H1 (cell line): ENCODE measurements around the gene OS9. TPM values are rescaled to one million over a fixed set of nuclear protein-coding genes. Genes with fewer than 3 reads are reported as not detected.

Experiments
- CTCF ChIA-PET: fragments of 300-600 bp; sonication (Branson Sonifier 250); formaldehyde crosslinking; loops from one replicate; lab custom pipeline; 2021; ENCODE audit not compliant: partially characterized antibody; lab: Charles Lee
- POLR2A ChIA-PET: fragments of 300-600 bp; sonication (Branson Sonifier 250); formaldehyde crosslinking; loops from one replicate; lab custom pipeline; 2021; ENCODE audit warnings: inconsistent platforms; ENCODE audit not compliant: partially characterized antibody; lab: Charles Lee
- DNase-seq, 2 experiments: peaks; one replicate each; pipeline versions ENCODE4 v3.0.0 to v3.0.0-alpha.2; 2010 to 2022; ENCODE audit warnings: low spot score in 2 of 2, low read depth in 1 of 2, mixed read lengths in 1 of 2
- FAIRE-seq: peaks from 2 replicates; lab custom pipeline; 2011; peaks lifted over from hg19 to GRCh38; lab: Jason Lieb, UNC
- H2AFZ ChIP-seq: 2 replicates; pipeline ENCODE4 v1.8.1; 2012; ENCODE audit warnings: low read length, inconsistent platforms
- H2AK5ac ChIP-seq: 2 replicates; pipeline ENCODE4 v1.6.1; 2013; ENCODE audit warnings: low read depth, low read length
- H2BK120ac ChIP-seq: replicated peaks from 2 replicates; pipeline ENCODE3; 2013; ENCODE audit warnings: low read depth, low read length, inconsistent platforms
- H2BK12ac ChIP-seq: 2 replicates; pipeline ENCODE4 v1.6.1; 2013; ENCODE audit warnings: low read depth, low read length
- H2BK15ac ChIP-seq: 2 replicates; pipeline ENCODE4 v1.6.1; 2013; ENCODE audit warnings: low read length
- H2BK20ac ChIP-seq: 2 replicates; pipeline ENCODE4 v1.6.1; 2013; ENCODE audit warnings: low read length
- H2BK5ac ChIP-seq: 2 replicates; pipeline ENCODE4 v1.6.1; 2013; ENCODE audit warnings: low read depth, low read length
- H3K14ac ChIP-seq: 2 replicates; pipeline ENCODE4 v1.6.1; 2013; ENCODE audit warnings: inconsistent platforms; ENCODE audit not compliant: insufficient read length
- H3K18ac ChIP-seq: 2 replicates; pipeline ENCODE4 v1.6.1; 2013; ENCODE audit warnings: low read length; ENCODE audit errors: extremely low read depth
- H3K23ac ChIP-seq: 2 replicates; pipeline ENCODE4 v1.6.1; 2013; ENCODE audit warnings: inconsistent platforms; ENCODE audit not compliant: insufficient read length
- H3K23me2 ChIP-seq: 2 replicates; pipeline ENCODE4 v1.6.1; 2013; ENCODE audit warnings: low read depth, low read length
- H3K27ac ChIP-seq: 2 replicates; pipeline ENCODE4 v1.6.1; 2011; ENCODE audit warnings: low read depth, low read length, inconsistent platforms
- H3K27me3 ChIP-seq, 4 experiments: replicated peaks in 1 of 4; 1 replicate in 1 of 4; 2 replicates in 3 of 4; pipeline versions ENCODE4 v1.6.1 to v1.8.1; 2011 to 2013; ENCODE audit warnings: low read length in 3 of 4, mild to moderate bottlenecking in 3 of 4, inconsistent platforms in 2 of 4, mixed read lengths in 2 of 4, moderate library complexity in 1 of 4; ENCODE audit not compliant: control insufficient read depth in 3 of 4, insufficient read depth in 3 of 4; ENCODE audit errors: extremely low read depth in 1 of 4
- H3K36me3 ChIP-seq, 4 experiments: 2 replicates each; pipeline versions ENCODE4 v1.6.1 to v1.8.1; 2011 to 2013; ENCODE audit warnings: mild to moderate bottlenecking in 4 of 4, low read length in 3 of 4, moderate library complexity in 2 of 4, control low read depth in 1 of 4, inconsistent platforms in 1 of 4; ENCODE audit not compliant: insufficient read depth in 4 of 4, control insufficient read depth in 2 of 4
- H3K4ac ChIP-seq: replicated peaks from 2 replicates; pipeline ENCODE3; 2013; ENCODE audit warnings: low read length, low read depth, mixed read lengths, inconsistent platforms; ENCODE audit not compliant: insufficient read length
- H3K4me1 ChIP-seq, 4 experiments: replicated peaks in 1 of 4; 1 replicate in 1 of 4; 2 replicates in 3 of 4; pipeline versions ENCODE4 v1.6.1 to v1.8.1; 2011 to 2013; ENCODE audit warnings: low read length in 3 of 4, inconsistent platforms in 2 of 4, mixed read lengths in 1 of 4; ENCODE audit not compliant: insufficient read depth in 4 of 4, control insufficient read depth in 3 of 4
- H3K4me2 ChIP-seq, 2 experiments: 2 replicates each; pipeline versions ENCODE4 v1.6.1 to v1.8.1; 2011 to 2013; ENCODE audit warnings: low read depth in 2 of 2, low read length in 2 of 2, control low read depth in 1 of 2, inconsistent platforms in 1 of 2, mild to moderate bottlenecking in 1 of 2; ENCODE audit not compliant: insufficient read depth in 1 of 2
- H3K4me3 ChIP-seq, 4 experiments: fragments of 200-600, 300-600 bp in 1 of 4; sonication (generic), shearing (Covaris generic), sonication (Bioruptor Twin) in 1 of 4; 2 replicates each; pipeline versions ENCODE4 v1.5.1 to v1.8.1; 2011 to 2016; ENCODE audit warnings: low read length in 4 of 4, low read depth in 3 of 4, control low read depth in 2 of 4, inconsistent platforms in 2 of 4, mild to moderate bottlenecking in 2 of 4, mixed read lengths in 1 of 4, moderate library complexity in 1 of 4; ENCODE audit not compliant: insufficient read depth in 2 of 4; ENCODE audit errors: extremely low read depth in 1 of 4
- H3K56ac ChIP-seq: replicated peaks from 2 replicates; pipeline ENCODE3; 2013; ENCODE audit warnings: low read depth, mild to moderate bottlenecking, mixed read lengths, low read length, inconsistent platforms; ENCODE audit not compliant: insufficient read length
- H3K79me1 ChIP-seq: 2 replicates; pipeline ENCODE4 v1.6.1; 2013; ENCODE audit warnings: low read depth, low read length, control low read depth
- H3K79me2 ChIP-seq, 2 experiments: 2 replicates each; pipeline versions ENCODE4 v1.6.1 to v1.8.1; 2012 to 2013; ENCODE audit warnings: low read length in 2 of 2, mild to moderate bottlenecking in 2 of 2, inconsistent platforms in 1 of 2; ENCODE audit not compliant: insufficient read depth in 2 of 2, control insufficient read depth in 1 of 2
- H3K9ac ChIP-seq, 4 experiments: replicated peaks in 1 of 4; 1 replicate in 1 of 4; 2 replicates in 3 of 4; pipeline versions ENCODE4 v1.6.1 to v1.8.1; 2011 to 2013; ENCODE audit warnings: low read depth in 3 of 4, low read length in 3 of 4, control low read depth in 2 of 4, mild to moderate bottlenecking in 2 of 4, moderate library complexity in 2 of 4, inconsistent platforms in 1 of 4; ENCODE audit errors: extremely low read depth in 1 of 4
- H3K9me3 ChIP-seq, 2 experiments: 2 replicates each; pipeline versions ENCODE4 v1.6.1 to v1.8.1; 2012 to 2013; ENCODE audit warnings: mild to moderate bottlenecking in 2 of 2, moderate library complexity in 2 of 2, control low read depth in 1 of 2, inconsistent platforms in 1 of 2, low read depth in 1 of 2, low read length in 1 of 2, mixed read lengths in 1 of 2; ENCODE audit not compliant: insufficient read depth in 2 of 2
- H4K20me1 ChIP-seq, 2 experiments: replicated peaks in 1 of 2; 2 replicates each; pipeline versions ENCODE3 to v1.8.1; 2011 to 2013; ENCODE audit warnings: inconsistent platforms in 2 of 2, low read length in 2 of 2, mild to moderate bottlenecking in 1 of 2; ENCODE audit not compliant: insufficient read depth in 2 of 2, control insufficient read depth in 1 of 2
- H4K5ac ChIP-seq: 2 replicates; pipeline ENCODE4 v1.6.1; 2013; ENCODE audit warnings: low read length, low read depth, mixed read lengths, inconsistent platforms; ENCODE audit not compliant: insufficient read length
- H4K8ac ChIP-seq: 2 replicates; pipeline ENCODE4 v1.8.0; 2013; ENCODE audit warnings: mild to moderate bottlenecking, moderate library complexity, low read length, inconsistent platforms; ENCODE audit not compliant: insufficient read depth; ENCODE audit errors: extremely low read depth
- H4K91ac ChIP-seq: replicated peaks from 2 replicates; pipeline ENCODE3; 2013; ENCODE audit warnings: low read length, mixed read lengths, inconsistent platforms; ENCODE audit not compliant: insufficient read length
- CBX5 ChIP-seq: fragments of 300-800, 300-1000 bp; sonication (generic); IDR thresholded peaks from 2 replicates; pipeline ENCODE4 v1.7.1; 2016; ENCODE audit warnings: antibody characterized with exemption, low read length, low read depth
- CEBPB ChIP-seq: IDR thresholded peaks from 2 replicates; pipeline ENCODE4 v1.6.1; 2012; ENCODE audit warnings: low read depth, low read length
- CTBP2 ChIP-seq: IDR thresholded peaks from 2 replicates; pipeline ENCODE4 v1.7.0; 2011; ENCODE audit warnings: borderline replicate concordance, mild to moderate bottlenecking, moderate library complexity, mixed read lengths, low read length; ENCODE audit not compliant: insufficient read depth, insufficient read length
- FOSL1 ChIP-seq: IDR thresholded peaks from 2 replicates; pipeline ENCODE4 v1.6.1; 2011; ENCODE audit warnings: mild to moderate bottlenecking, low read depth, low read length, moderate library complexity; ENCODE audit not compliant: insufficient read depth
- GTF2F1 ChIP-seq: IDR thresholded peaks from 2 replicates; pipeline ENCODE4 v1.6.1; 2012; ENCODE audit warnings: low read depth, low read length, improper control_type of control experiment, borderline replicate concordance
- JUN ChIP-seq: IDR thresholded peaks from 2 replicates; pipeline ENCODE4 v1.6.1; 2011; ENCODE audit warnings: low read depth, mild to moderate bottlenecking, improper control_type of control experiment, low read length
- KDM4A ChIP-seq: IDR thresholded peaks from one replicate; pipeline ENCODE4 v1.7.1; 2012; ENCODE audit warnings: low read depth, mild to moderate bottlenecking, moderate library complexity, low read length, inconsistent platforms; ENCODE audit not compliant: severe bottlenecking
- NRF1 ChIP-seq: IDR thresholded peaks from 2 replicates; pipeline ENCODE4 v1.6.1; 2011; ENCODE audit warnings: mild to moderate bottlenecking, low read depth, low read length, improper control_type of control experiment
- RFX5 ChIP-seq: IDR thresholded peaks from 2 replicates; pipeline ENCODE4 v1.6.1; 2011; ENCODE audit warnings: low read depth, low read length, improper control_type of control experiment, borderline replicate concordance
- TBP ChIP-seq: IDR thresholded peaks from 2 replicates; pipeline ENCODE4 v1.6.1; 2011; ENCODE audit warnings: low read depth, low read length, improper control_type of control experiment
- ZNF274 ChIP-seq: IDR thresholded peaks from 2 replicates; pipeline ENCODE4 v1.7.0; 2012; ENCODE audit warnings: low read length, borderline replicate concordance; ENCODE audit errors: extremely low read depth
- WGBS, 2 experiments: shearing (Covaris generic) in 1 of 2; methylation state at CpG; one replicate each; pipeline versions ENCODE4 v1.1.6 to v1.1.7; 2013 to 2015; ENCODE audit warnings: low lambda C conversion rate in 2 of 2, mixed read lengths in 2 of 2, inconsistent platforms in 1 of 2, low coverage in 1 of 2, missing lambda C conversion rate in 1 of 2; ENCODE audit not compliant: insufficient replicate concordance in 2 of 2, insufficient coverage in 1 of 2, insufficient read length in 1 of 2; ENCODE audit errors: extremely low coverage in 1 of 2, missing lambda C conversion rate in 1 of 2; 5-methylcytosine and 5-hydroxymethylcytosine counted together
- polyA plus RNA-seq, 7 experiments: library from polyadenylated mRNA; depleted of rRNA in 3 of 7; stranded (reverse) in 5 of 7; unstranded in 2 of 7; fragments of >200 nt in 5 of 7; fragments of 200-250 nt in 2 of 7; gene quantifications; 1 replicate in 5 of 7; 2 replicates in 1 of 7; 4 replicates in 1 of 7; pipeline versions ENCODE4 v1.2.1 to v1.2.3, GENCODE V29; 2011 to 2013; ENCODE audit warnings: missing spikeins in 2 of 7, mixed read lengths in 2 of 7
- total RNA-seq: library from RNA; stranded (reverse); fragmentation: NEBNext Ultra II Directional; extraction: Animal tissue kit (Norgen Biotek cat#: 25700); gene quantifications from 2 replicates; pipeline ENCODE4 v1.2.1, GENCODE V29; 2021

OS9 gene
- total and polyA plus RNA-seq, 2 of the 8 experiments (the other 6 are each of a cell fraction or from before 2014, with no cell fraction given) = 71.0 to 108 TPM

- no peak overlapping the region for H3K4ac ChIP-seq
- H2BK15ac ChIP-seq = no peak overlapping the region
- H3K9me3 ChIP-seq = no peaks in the 10 kb centered on the region
- no peak overlapping the region for H3K23ac ChIP-seq
- H3K4me3 ChIP-seq = no peak overlapping the region
- no peaks in the 10 kb centered on the region for H3K36me3 ChIP-seq
- H4K91ac ChIP-seq = no peak overlapping the region
- TF ChIP-seq ZNF274 = no peak
- no peak for TF ChIP-seq RFX5
- no peak for TF ChIP-seq CTBP2
- no peak for TF ChIP-seq GTF2F1
- TF ChIP-seq JUN = no peak
- TF ChIP-seq KDM4A = no peak
- TF ChIP-seq FOSL1 = no peak
- TF ChIP-seq CBX5 = no peak
- TF ChIP-seq NRF1 = no peak
- no peak for TF ChIP-seq CEBPB
- no peak for TF ChIP-seq TBP
- ChIA-PET POLR2A (no interaction called here), CTCF (interaction anchor here (1.3 kb wide), 1 partner anchor 118 kb away, joined by 4 read pairs; no protein-coding TSS in a partner anchor)
- H4K8ac ChIP-seq = no peak overlapping the region
- H3K9ac ChIP-seq = no peak overlapping the region
- no peak overlapping the region for H3K56ac ChIP-seq
- H2BK120ac ChIP-seq = no peak overlapping the region
- no peaks in the 10 kb centered on the region for H4K20me1 ChIP-seq
- no peaks in the 10 kb centered on the region for H3K79me1 ChIP-seq
- no peaks in the 10 kb centered on the region for H3K23me2 ChIP-seq
- H3K27ac ChIP-seq = no peak overlapping the region
- no peaks in the 10 kb centered on the region for H3K4me1 ChIP-seq
- FAIRE-seq (no peak), DNase-seq (no peak)
- no peak overlapping the region for H2BK5ac ChIP-seq
- H3K18ac ChIP-seq = no peak overlapping the region
- H2AFZ ChIP-seq = no peak overlapping the region
- H3K4me2 ChIP-seq = no peak overlapping the region
- H2BK12ac ChIP-seq = no peak overlapping the region
- H3K27me3 ChIP-seq = no peaks in the 10 kb centered on the region
- H2AK5ac ChIP-seq = no peak overlapping the region
- H2BK20ac ChIP-seq = no peak overlapping the region
- H3K14ac ChIP-seq = no peak overlapping the region
- H4K5ac ChIP-seq = no peak overlapping the region
- WGBS, 2 experiments = 75% methylated on average over 2 of the region's 2 CpGs; no CpG with 5 or more reads in 1 of the 2 experiments
- H3K79me2 ChIP-seq = no peaks in the 10 kb centered on the region
These were observed 5.0 kb upstream of the OS9 start for GRCh38 chr12:57688931-57689330.
